SK-MEL-5 (cell line): ENCODE data around the gene MGP. TPM values are rescaled to one million over a fixed set of nuclear protein-coding genes. Genes with fewer than 3 reads are reported as not detected.
A peak's percentile ranks its signal among the peaks of the same experiment; 100 is the strongest.

ENCODE experiments used
- DNase-seq: peaks from one replicate; pipeline ENCODE4 v3.0.0-alpha.2; 2016; ENCODE audit warnings: low read depth, low spot score
- in situ Hi-C: cut with HindIII; loops from 2 replicates; pipeline ENCODE4 v1.10.0; 2016; ENCODE audit warnings: low sequenced_read_pairs, high pct_unique_total_duplicates, low pct_unique_long_range_greater_than_20kb
- total RNA-seq: library from RNA; depleted of rRNA; stranded (reverse); fragments of >200 nt; shearing (Covaris generic); gene quantifications from 2 replicates; pipeline ENCODE4 v1.2.3, GENCODE V29; 2014

The MGP gene
- total RNA-seq, 1 experiment from 2014 or later, result 402 TPM

GRCh38 chr12:14906114-14906513 is 20.5 kb upstream of the MGP start:
- in situ Hi-C loops, result no loop called here
- no peak for DNase-seq

DNA sequence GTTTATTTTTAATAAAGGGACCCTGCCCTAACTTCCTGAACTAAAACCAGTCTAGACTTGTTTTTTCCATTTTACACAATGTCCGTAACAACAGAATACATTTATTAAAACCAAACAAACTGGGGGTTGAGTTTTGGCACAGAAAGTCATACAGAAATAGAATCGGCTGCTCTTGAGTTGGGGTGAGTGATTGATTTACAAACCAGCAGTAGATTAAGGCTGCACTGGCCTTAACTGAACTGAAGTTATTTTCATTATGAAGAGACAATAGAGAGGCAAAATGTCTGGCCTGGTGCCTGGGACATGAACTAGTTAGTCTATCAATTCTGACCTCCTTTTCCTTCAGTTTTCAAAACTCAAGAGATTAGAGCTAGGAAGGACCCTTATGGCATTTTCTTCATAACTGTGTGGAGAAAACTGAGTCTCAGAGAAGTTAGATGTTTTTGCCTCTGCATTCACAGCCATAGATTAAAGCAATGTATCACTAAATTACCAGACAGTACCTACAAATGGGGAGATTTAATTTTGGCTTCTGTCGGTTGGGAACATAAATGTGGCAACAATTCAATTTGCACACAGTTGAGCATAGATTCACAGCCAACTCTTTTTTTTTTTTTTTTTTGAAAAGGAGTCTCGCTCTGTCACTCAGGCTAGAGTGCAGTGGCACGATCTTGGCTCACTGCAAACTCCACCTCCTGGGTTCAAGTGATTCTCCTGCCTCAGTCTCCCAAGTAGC is 19.8 kb upstream of the MGP start:
- in situ Hi-C loops, result no loop called here
- no peak for DNase-seq

DNA sequence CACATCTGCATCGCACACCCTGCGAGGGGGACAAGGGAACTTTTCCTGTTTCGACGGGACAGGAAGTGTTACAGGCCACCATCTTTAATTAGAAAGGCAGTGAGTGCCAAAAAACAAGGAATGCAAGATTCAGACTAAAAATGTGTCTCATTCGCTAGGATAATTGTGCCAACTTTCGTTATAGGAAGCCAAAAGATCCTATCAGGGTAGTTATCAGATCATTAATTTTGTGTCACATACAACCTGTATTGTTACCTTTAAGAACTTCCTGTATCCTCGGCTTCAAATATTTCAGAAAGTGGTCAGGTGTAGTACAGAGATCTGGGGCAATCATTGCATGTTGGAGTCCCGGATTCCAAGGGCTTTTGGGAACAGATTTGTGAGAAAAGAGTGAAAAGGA is 19.2 kb upstream of the MGP start:
- in situ Hi-C loops, result no loop called here
- no peak for DNase-seq

- in situ Hi-C loops, result no loop called here
Measured at GRCh38 chr12:14903386-14904098, 17.9 kb upstream of the MGP start.

DNA sequence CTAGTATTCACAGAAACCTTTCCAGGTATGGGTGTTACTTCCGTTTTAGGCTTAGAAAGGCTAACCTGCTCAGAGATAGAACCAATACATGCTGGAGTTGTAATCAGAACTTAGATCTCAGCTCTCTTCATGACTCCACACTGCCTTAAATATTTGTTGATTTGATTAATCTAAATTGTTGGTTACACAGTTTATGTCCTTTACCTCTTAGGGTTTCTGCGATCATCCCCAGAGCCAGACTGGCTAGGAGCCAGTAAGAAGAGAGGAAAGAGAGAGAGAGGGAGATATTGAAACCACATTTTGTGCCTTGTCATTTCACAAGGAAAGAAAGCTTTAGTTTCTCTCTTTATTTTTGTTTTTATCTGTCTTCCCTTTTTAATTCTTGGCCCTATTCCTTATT is 16.8 kb upstream of the MGP start:
- DNase-seq, result no peak
- in situ Hi-C loops, result no loop called here

More at GRCh38 chr12:14903386-14904098, 17.9 kb upstream of the MGP start:
- DNase-seq, result no peak

GRCh38 chr12:14901228-14901562 is 15.5 kb upstream of the MGP start:
- in situ Hi-C loops, result no loop called here
- peak; percentile 65 for DNase-seq

GRCh38 chr12:14900521-14901227 is 15.0 kb upstream of the MGP start:
- DNase-seq, result no peak
- in situ Hi-C loops, result no loop called here

DNA sequence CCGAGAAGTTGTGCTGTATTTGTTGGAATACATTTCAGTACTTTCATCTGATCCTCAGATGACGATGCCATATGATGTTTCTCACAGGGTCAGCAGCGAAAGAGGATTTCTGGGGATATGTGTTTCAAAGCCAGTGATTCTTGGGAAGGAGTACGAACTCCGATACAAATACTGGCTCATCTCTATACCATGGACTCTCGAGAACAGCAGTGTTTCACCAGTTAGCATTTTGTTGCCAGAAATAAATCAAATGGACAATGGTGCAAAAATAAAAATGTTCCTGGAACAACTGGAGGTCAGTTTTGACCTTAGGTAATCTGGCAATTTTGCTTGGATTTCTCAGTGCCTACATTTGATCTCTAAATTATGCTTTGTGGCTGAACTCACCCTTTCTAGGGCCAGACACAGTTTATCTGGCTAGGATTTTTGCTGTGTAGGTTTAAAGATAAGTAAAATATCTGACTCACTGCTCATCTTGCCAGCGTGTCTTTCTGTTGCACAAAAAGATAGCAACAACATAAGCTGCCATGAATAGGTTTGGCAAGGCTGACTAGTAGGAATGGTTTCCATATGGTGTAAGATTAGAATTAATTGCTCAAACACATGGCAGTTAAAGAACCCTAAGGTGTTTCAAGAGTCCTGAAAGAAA is 11.0 kb upstream of the MGP start:
- in situ Hi-C loops, result no loop called here
- DNase-seq, result peak; percentile 72

GRCh38 chr12:14893506-14894250 is 8.0 kb upstream of the MGP start:
- DNase-seq, result peak; percentile 81

DNA sequence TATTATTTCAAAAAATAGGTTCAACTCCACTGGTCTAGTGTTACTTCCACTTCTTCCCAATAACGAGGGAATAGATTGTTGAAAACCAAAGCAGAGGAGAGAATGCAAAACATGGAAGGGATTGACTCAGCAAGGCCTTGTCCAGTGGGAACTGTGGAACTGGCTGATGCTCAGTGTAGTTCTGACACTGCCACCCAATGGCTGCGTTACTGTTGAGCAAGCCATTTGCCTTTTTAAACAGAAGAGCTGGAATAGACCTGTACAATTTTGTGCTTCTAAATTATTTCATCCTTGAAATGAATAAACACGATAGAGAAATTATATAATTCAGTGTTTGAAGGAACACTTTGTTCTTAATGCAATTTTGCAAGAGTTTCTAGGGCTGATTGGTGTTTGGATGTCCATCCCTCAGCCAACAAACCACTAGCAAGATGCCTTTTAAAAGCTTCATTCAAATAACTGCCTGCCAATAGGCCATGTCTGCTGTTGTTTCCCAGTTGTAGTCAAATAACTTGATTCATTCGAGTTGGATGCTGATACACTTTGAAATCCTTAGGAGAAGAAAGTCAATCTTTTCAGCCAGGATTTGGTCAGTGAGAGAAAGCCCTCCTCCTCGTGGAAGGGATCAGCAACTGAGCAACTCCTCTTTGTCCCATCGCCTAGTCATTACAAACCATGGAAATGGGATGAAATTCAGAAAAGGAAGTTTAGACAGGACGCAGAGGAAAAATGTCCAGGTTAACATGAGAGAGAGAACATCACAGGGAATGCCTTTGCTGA is 7.3 kb upstream of the MGP start:
- in situ Hi-C loops, result no loop called here
- DNase-seq, result peak; percentile 84

More at GRCh38 chr12:14893506-14894250, 8.0 kb upstream of the MGP start:
- in situ Hi-C loops, result no loop called here

- in situ Hi-C loops, result no loop called here
- no peak for DNase-seq
Measured at GRCh38 chr12:14890701-14891100, 5.0 kb upstream of the MGP start.

- no peak for DNase-seq
- in situ Hi-C loops, result no loop called here
Measured at GRCh38 chr12:14886271-14886670, 617 bp upstream of the MGP start.

DNA sequence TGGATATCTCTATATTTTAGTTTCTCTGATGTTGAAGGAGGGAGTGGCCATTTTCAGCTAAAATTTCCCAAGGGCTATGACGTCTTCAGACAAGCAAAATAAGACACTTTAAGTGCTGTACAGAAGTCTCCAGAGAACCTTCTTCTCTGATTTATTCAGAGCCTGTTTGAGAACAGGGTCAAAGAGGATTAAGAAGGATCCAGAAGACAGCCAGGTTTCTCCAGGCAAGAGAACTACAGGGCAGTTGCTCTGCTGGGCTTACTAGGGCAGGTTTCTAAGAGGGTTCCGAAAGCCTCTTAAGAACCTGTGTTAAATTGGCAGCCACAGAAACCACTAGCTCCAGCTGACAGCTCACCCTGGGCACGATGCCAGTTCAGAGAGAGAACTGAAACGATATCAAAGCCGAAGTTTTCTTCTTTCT is 1.2 kb downstream of the MGP start:
- in situ Hi-C loops, result no loop called here
- DNase-seq, result peak; percentile 87

- in situ Hi-C loops, result no loop called here
- DNase-seq, result no peak
Measured at GRCh38 chr12:14883686-14884085, 2.0 kb downstream of the MGP start.

GRCh38 chr12:14880890-14881453 is 4.7 kb downstream of the MGP start:
- no peak for DNase-seq
- in situ Hi-C loops, result no loop called here

DNA sequence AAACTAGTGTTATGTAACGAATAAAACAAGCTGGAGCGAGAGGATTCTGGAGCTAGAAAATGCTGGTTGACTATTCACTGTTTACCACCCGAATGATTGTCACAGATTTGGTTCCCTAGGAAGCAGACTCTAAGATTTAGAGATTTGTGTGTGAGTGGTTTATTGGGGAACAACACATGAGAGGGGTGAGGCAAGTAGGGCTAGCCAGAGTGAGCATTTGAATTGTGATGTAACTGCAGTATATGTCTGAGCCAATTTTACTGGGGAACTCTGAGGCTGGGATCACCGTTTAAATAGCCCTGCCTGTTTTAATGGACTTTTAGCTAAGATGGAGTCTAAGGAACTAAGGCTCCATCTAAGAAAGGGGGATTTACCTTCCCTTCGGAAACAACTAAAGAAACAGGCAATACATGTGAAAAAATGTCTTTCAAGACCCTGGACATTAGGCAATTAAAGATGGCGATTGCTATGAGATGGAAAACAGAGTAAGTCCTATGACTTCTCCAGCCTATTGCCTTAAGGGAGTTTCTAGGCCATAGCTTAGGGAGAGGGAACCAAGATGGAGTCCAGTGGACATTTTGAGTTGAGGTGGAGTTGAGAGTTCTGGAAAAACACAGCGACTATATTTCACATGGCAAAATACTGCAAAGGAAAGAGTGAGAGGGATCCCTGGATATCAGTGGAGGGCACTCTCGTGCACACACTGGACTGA is 6.3 kb downstream of the MGP start:
- in situ Hi-C loops, result no loop called here
- DNase-seq, result no peak
